OCI-LY3 (cell line): Measurements from ENCODE around the gene TMEM108.

Source experiments
- H2AFZ ChIP-seq: fragments of 200-600, 300-600 bp; shearing (Covaris generic); 2 replicates; pipeline ENCODE4 v1.6.0; 2014; ENCODE audit warnings: antibody characterized with exemption, low read depth, low read length
- H3K27ac ChIP-seq: fragments of 200-600, 300-600 bp; sonication (generic); 2 replicates; pipeline ENCODE4 v1.5.1; 2014; ENCODE audit warnings: mild to moderate bottlenecking, low read length, moderate library complexity, mixed read lengths
- H3K27me3 ChIP-seq: fragments of 200-600, 300-600 bp; sonication (generic); 2 replicates; pipeline ENCODE4 v1.6.1; 2014; ENCODE audit warnings: low read depth, low read length, mixed read lengths
- H3K36me3 ChIP-seq: fragments of 200-600, 300-600 bp; sonication (generic); replicated peaks from 2 replicates; pipeline ENCODE3; 2014; ENCODE audit warnings: low read depth, low read length, mixed read lengths
- H3K4me1 ChIP-seq: fragments of 300-600, 200-600 bp; sonication (generic); 2 replicates; pipeline ENCODE4 v1.6.1; 2014; ENCODE audit warnings: low read length, mixed read lengths
- H3K4me2 ChIP-seq: fragments of 200-600, 300-600 bp; sonication (generic); 2 replicates; pipeline ENCODE4 v1.6.1; 2014; ENCODE audit warnings: low read length, mixed read lengths
- H3K4me3 ChIP-seq: fragments of 300-600, 200-600 bp; sonication (generic); 2 replicates; pipeline ENCODE4 v1.5.1; 2014; ENCODE audit warnings: antibody characterized with exemption, mild to moderate bottlenecking, low read length, moderate library complexity
- H3K79me2 ChIP-seq: fragments of 300-600, 200-600 bp; shearing (Covaris generic); 2 replicates; pipeline ENCODE4 v1.6.1; 2014; ENCODE audit warnings: mild to moderate bottlenecking, low read length, mixed read lengths
- H3K9ac ChIP-seq: fragments of 300-600, 200-600 bp; shearing (Covaris generic); 2 replicates; pipeline ENCODE4 v1.6.0; 2014; ENCODE audit warnings: mild to moderate bottlenecking, low read length, moderate library complexity
- H3K9me3 ChIP-seq: fragments of 200-600, 300-600 bp; shearing (Covaris generic); 2 replicates; pipeline ENCODE4 v1.6.1; 2014; ENCODE audit warnings: low read length, mixed read lengths; ENCODE audit not compliant: insufficient read depth
- H4K20me1 ChIP-seq: fragments of 200-600, 300-600 bp; sonication (generic); 2 replicates; pipeline ENCODE4 v1.6.1; 2016; ENCODE audit warnings: low read length, mixed read lengths; ENCODE audit not compliant: insufficient read depth
- EZH2phosphoT487 ChIP-seq: fragments of 200-600 bp; shearing (Covaris generic); IDR thresholded peaks from 2 replicates; pipeline ENCODE4 v1.6.1; 2018; ENCODE audit warnings: antibody characterized with exemption, mixed run types, low read depth
- TF ChIP-seq, protein P1 (sequence below): fragments of 200-600, 300-600 bp; sonication (generic); IDR thresholded peaks from 2 replicates; pipeline ENCODE4 v1.5.1; 2014; ENCODE audit warnings: antibody characterized with exemption, low read length, low read depth

TMEM108 gene

GRCh38 chr3:133383175-133383574 is 345.0 kb downstream of the TMEM108 start:
- Histone ChIP-seq H3K9ac (no peak overlapping the region), H3K27ac (no peak overlapping the region), H3K4me3 (no peak overlapping the region), H4K20me1 (no peaks in the 10 kb centered on the region), H3K27me3 (peaks cover 13% of the 10 kb centered on the region; the same call in 1 of the 2 replicates), H3K4me1 (peaks cover 6% of the 10 kb centered on the region), H2AFZ (no peak overlapping the region), H3K79me2 (no peaks in the 10 kb centered on the region), H3K4me2 (no peak overlapping the region), H3K9me3 (no peaks in the 10 kb centered on the region), H3K36me3 (no peaks in the 10 kb centered on the region)
- TF ChIP-seq, protein P1, sequence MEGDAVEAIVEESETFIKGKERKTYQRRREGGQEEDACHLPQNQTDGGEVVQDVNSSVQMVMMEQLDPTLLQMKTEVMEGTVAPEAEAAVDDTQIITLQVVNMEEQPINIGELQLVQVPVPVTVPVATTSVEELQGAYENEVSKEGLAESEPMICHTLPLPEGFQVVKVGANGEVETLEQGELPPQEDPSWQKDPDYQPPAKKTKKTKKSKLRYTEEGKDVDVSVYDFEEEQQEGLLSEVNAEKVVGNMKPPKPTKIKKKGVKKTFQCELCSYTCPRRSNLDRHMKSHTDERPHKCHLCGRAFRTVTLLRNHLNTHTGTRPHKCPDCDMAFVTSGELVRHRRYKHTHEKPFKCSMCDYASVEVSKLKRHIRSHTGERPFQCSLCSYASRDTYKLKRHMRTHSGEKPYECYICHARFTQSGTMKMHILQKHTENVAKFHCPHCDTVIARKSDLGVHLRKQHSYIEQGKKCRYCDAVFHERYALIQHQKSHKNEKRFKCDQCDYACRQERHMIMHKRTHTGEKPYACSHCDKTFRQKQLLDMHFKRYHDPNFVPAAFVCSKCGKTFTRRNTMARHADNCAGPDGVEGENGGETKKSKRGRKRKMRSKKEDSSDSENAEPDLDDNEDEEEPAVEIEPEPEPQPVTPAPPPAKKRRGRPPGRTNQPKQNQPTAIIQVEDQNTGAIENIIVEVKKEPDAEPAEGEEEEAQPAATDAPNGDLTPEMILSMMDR = no peak

GRCh38 chr3:133383741-133384140 is 345.6 kb downstream of the TMEM108 start:
- Histone ChIP-seq H3K4me2 (no peak overlapping the region), H3K4me1 (peaks cover 6% of the 10 kb centered on the region), H3K4me3 (no peak overlapping the region), H3K9ac (no peak overlapping the region), H3K9me3 (no peaks in the 10 kb centered on the region), H2AFZ (no peak overlapping the region), H3K79me2 (no peaks in the 10 kb centered on the region), H3K27me3 (peaks cover 13% of the 10 kb centered on the region; the same call in 1 of the 2 replicates), H3K36me3 (no peaks in the 10 kb centered on the region), H4K20me1 (no peaks in the 10 kb centered on the region), H3K27ac (no peak overlapping the region)
- TF ChIP-seq EZH2phosphoT487 = no peak

- Histone ChIP-seq H4K20me1 (no peaks in the 10 kb centered on the region), H3K36me3 (no peaks in the 10 kb centered on the region), H3K27ac (no peak overlapping the region), H3K9ac (no peak overlapping the region), H3K27me3 (peaks cover 13% of the 10 kb centered on the region; the same call in 1 of the 2 replicates), H2AFZ (no peak overlapping the region), H3K4me2 (peak overlapping the region; percentile 44), H3K9me3 (no peaks in the 10 kb centered on the region), H3K79me2 (no peaks in the 10 kb centered on the region), H3K4me3 (no peak overlapping the region), H3K4me1 (peaks cover 6% of the 10 kb centered on the region)
- TF ChIP-seq EZH2phosphoT487 = no peak
- TF ChIP-seq, protein P1 = peak; percentile 92
Observed at GRCh38 chr3:133384331-133385027, 346.3 kb downstream of the TMEM108 start.

DNA sequence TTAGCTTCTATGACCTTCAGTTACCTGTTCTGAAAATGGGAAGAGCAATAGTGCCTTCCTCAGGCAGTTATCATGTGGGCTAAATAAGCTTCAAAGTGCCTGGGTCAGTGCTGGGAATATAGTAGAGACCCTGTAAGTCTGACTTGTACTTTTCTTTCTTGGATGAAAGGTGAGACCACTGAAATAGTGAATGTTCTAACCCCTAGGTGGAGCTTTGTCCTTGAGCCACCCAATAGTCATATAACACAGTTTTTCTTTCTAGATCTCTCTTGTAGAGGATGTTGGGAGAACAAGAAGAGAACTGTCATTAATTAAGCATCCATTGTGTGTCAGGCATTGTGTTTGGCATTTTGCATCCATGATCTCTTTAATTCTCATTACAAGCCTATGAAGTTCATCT is 348.7 kb downstream of the TMEM108 start:
- peaks cover 10% of the 10 kb centered on the region; the same call in 1 of the 2 replicates for H3K27me3 ChIP-seq
- H3K4me3 ChIP-seq = no peak overlapping the region
- H4K20me1 ChIP-seq = no peaks in the 10 kb centered on the region
- no peak overlapping the region for H3K27ac ChIP-seq
- no peak for TF ChIP-seq EZH2phosphoT487
- TF ChIP-seq, protein P1 = peak; percentile 49
- no peak overlapping the region for H2AFZ ChIP-seq
- H3K79me2 ChIP-seq = no peaks in the 10 kb centered on the region
- no peak overlapping the region for H3K4me2 ChIP-seq
- no peaks in the 10 kb centered on the region for H3K36me3 ChIP-seq
- H3K4me1 ChIP-seq = peaks cover 6% of the 10 kb centered on the region
- H3K9ac ChIP-seq = no peak overlapping the region
- no peaks in the 10 kb centered on the region for H3K9me3 ChIP-seq
